ENCODE data around the gene LETM1.

LETM1 gene

GRCh38 chr4:1783015-1783414 is 72.9 kb downstream of the LETM1 start:
- H3K4me1 ChIP-seq (ENCODE audit: insufficient read depth, low read length) = peaks cover 8% of the 10 kb centered on the region
- WGBS = 88% methylated on average over 9 of the region's 10 CpGs
- H3K27ac ChIP-seq (ENCODE audit: low read depth, low read length) = no peak overlapping the region
- H3K9me3 ChIP-seq (ENCODE audit: insufficient read depth, low read depth, low read length) = no peaks in the 10 kb centered on the region
- no peaks in the 10 kb centered on the region for H3K36me3 ChIP-seq (ENCODE audit: insufficient read depth, low read length)
- no peaks in the 10 kb centered on the region for H3K27me3 ChIP-seq (ENCODE audit: insufficient read depth, low read length)
- H3K4me3 ChIP-seq (ENCODE audit: low read length) = no peak overlapping the region
- H3K9ac ChIP-seq (ENCODE audit: low read depth, low read length) = no peak overlapping the region

GRCh38 chr4:1780435-1780834 is 75.5 kb downstream of the LETM1 start:
- WGBS = 91% methylated on average over 14 of the region's 14 CpGs

GRCh38 chr4:1779588-1780382 is 76.2 kb downstream of the LETM1 start:
- WGBS = 82% methylated on average over 18 of the region's 18 CpGs
- H3K4me3 ChIP-seq (ENCODE audit: low read length) = no peak overlapping the region

More at GRCh38 chr4:1780435-1780834, 75.5 kb downstream of the LETM1 start:
- no peaks in the 10 kb centered on the region for H3K9me3 ChIP-seq (ENCODE audit: insufficient read depth, low read depth, low read length)
- H3K4me1 ChIP-seq (ENCODE audit: insufficient read depth, low read length) = peaks cover 17% of the 10 kb centered on the region
- no peak overlapping the region for H3K9ac ChIP-seq (ENCODE audit: low read depth, low read length)
- no peaks in the 10 kb centered on the region for H3K36me3 ChIP-seq (ENCODE audit: insufficient read depth, low read length)
- no peak overlapping the region for H3K4me3 ChIP-seq (ENCODE audit: low read length)
- no peak overlapping the region for H3K27ac ChIP-seq (ENCODE audit: low read depth, low read length)
- H3K27me3 ChIP-seq (ENCODE audit: insufficient read depth, low read length) = no peaks in the 10 kb centered on the region

GRCh38 chr4:1778642-1779392 is 77.1 kb downstream of the LETM1 start:
- 0 out of 2 replicates have a peak overlapping the region, but pooled peaks have one; percentile 28 for H3K9ac ChIP-seq (ENCODE audit: low read depth, low read length)
- 90% methylated on average over 18 of the region's 18 CpGs for WGBS
- peaks cover 17% of the 10 kb centered on the region for H3K4me1 ChIP-seq (ENCODE audit: insufficient read depth, low read length)
- no peak overlapping the region for H3K4me3 ChIP-seq (ENCODE audit: low read length)
- peak overlapping the region; percentile 65; the same call in 1 of the 2 replicates for H3K27ac ChIP-seq (ENCODE audit: low read depth, low read length)
- H3K9me3 ChIP-seq (ENCODE audit: insufficient read depth, low read depth, low read length) = no peaks in the 10 kb centered on the region
- H3K27me3 ChIP-seq (ENCODE audit: insufficient read depth, low read length) = no peaks in the 10 kb centered on the region
- H3K36me3 ChIP-seq (ENCODE audit: insufficient read depth, low read length) = no peaks in the 10 kb centered on the region

More at GRCh38 chr4:1779588-1780382, 76.2 kb downstream of the LETM1 start:
- Histone ChIP-seq H3K36me3 (ENCODE audit: insufficient read depth, low read length) (no peaks in the 10 kb centered on the region), H3K9ac (ENCODE audit: low read depth, low read length) (no peak overlapping the region), H3K27ac (ENCODE audit: low read depth, low read length) (no peak overlapping the region), H3K9me3 (ENCODE audit: insufficient read depth, low read depth, low read length) (no peaks in the 10 kb centered on the region), H3K27me3 (ENCODE audit: insufficient read depth, low read length) (no peaks in the 10 kb centered on the region), H3K4me1 (ENCODE audit: insufficient read depth, low read length) (peaks cover 17% of the 10 kb centered on the region)

GRCh38 chr4:1777822-1778641 is 77.9 kb downstream of the LETM1 start:
- Histone ChIP-seq H3K9me3 (ENCODE audit: insufficient read depth, low read depth, low read length) (no peaks in the 10 kb centered on the region), H3K4me1 (ENCODE audit: insufficient read depth, low read length) (peaks cover 17% of the 10 kb centered on the region), H3K9ac (ENCODE audit: low read depth, low read length) (0 out of 2 replicates have a peak overlapping the region, but pooled peaks have one; percentile 28), H3K4me3 (ENCODE audit: low read length) (no peak overlapping the region), H3K27me3 (ENCODE audit: insufficient read depth, low read length) (no peaks in the 10 kb centered on the region), H3K27ac (ENCODE audit: low read depth, low read length) (peak overlapping the region; percentile 81), H3K36me3 (ENCODE audit: insufficient read depth, low read length) (no peaks in the 10 kb centered on the region)
- WGBS = 13% methylated on average over 27 of the region's 27 CpGs

GRCh38 chr4:1776521-1777161 is 79.3 kb downstream of the LETM1 start:
- Histone ChIP-seq H3K9ac (ENCODE audit: low read depth, low read length) (no peak overlapping the region), H3K27me3 (ENCODE audit: insufficient read depth, low read length) (no peaks in the 10 kb centered on the region), H3K27ac (ENCODE audit: low read depth, low read length) (no peak overlapping the region), H3K4me3 (ENCODE audit: low read length) (no peak overlapping the region), H3K4me1 (ENCODE audit: insufficient read depth, low read length) (peaks cover 17% of the 10 kb centered on the region), H3K9me3 (ENCODE audit: insufficient read depth, low read depth, low read length) (no peaks in the 10 kb centered on the region), H3K36me3 (ENCODE audit: insufficient read depth, low read length) (no peaks in the 10 kb centered on the region)
- WGBS = 94% methylated on average over 24 of the region's 24 CpGs

- no peaks in the 10 kb centered on the region for H3K36me3 ChIP-seq (ENCODE audit: insufficient read depth, low read length)
- H3K4me1 ChIP-seq (ENCODE audit: insufficient read depth, low read length) = peaks cover 17% of the 10 kb centered on the region
- no peaks in the 10 kb centered on the region for H3K9me3 ChIP-seq (ENCODE audit: insufficient read depth, low read depth, low read length)
- 83% methylated on average over 23 of the region's 23 CpGs for WGBS
- H3K4me3 ChIP-seq (ENCODE audit: low read length) = no peak overlapping the region
- H3K27ac ChIP-seq (ENCODE audit: low read depth, low read length) = no peak overlapping the region
- no peak overlapping the region for H3K9ac ChIP-seq (ENCODE audit: low read depth, low read length)
- no peaks in the 10 kb centered on the region for H3K27me3 ChIP-seq (ENCODE audit: insufficient read depth, low read length)
Observed at GRCh38 chr4:1775731-1776500, 80.0 kb downstream of the LETM1 start.

GRCh38 chr4:1773754-1774153 is 82.2 kb downstream of the LETM1 start:
- Histone ChIP-seq H3K4me3 (ENCODE audit: low read length) (no peak overlapping the region), H3K9ac (ENCODE audit: low read depth, low read length) (no peak overlapping the region), H3K4me1 (ENCODE audit: insufficient read depth, low read length) (peaks cover 14% of the 10 kb centered on the region), H3K36me3 (ENCODE audit: insufficient read depth, low read length) (no peaks in the 10 kb centered on the region), H3K9me3 (ENCODE audit: insufficient read depth, low read depth, low read length) (no peaks in the 10 kb centered on the region), H3K27me3 (ENCODE audit: insufficient read depth, low read length) (peaks cover 6% of the 10 kb centered on the region; the same call in 1 of the 2 replicates), H3K27ac (ENCODE audit: low read depth, low read length) (no peak overlapping the region)
- WGBS = 91% methylated on average over 10 of the region's 10 CpGs

GRCh38 chr4:1772853-1773538 is 83.0 kb downstream of the LETM1 start:
- H3K27me3 ChIP-seq (ENCODE audit: insufficient read depth, low read length) = peaks cover 11% of the 10 kb centered on the region; the same call in 1 of the 2 replicates
- H3K27ac ChIP-seq (ENCODE audit: low read depth, low read length) = no peak overlapping the region
- H3K9ac ChIP-seq (ENCODE audit: low read depth, low read length) = no peak overlapping the region
- no peaks in the 10 kb centered on the region for H3K36me3 ChIP-seq (ENCODE audit: insufficient read depth, low read length)
- no peak overlapping the region for H3K4me3 ChIP-seq (ENCODE audit: low read length)
- H3K9me3 ChIP-seq (ENCODE audit: insufficient read depth, low read depth, low read length) = no peaks in the 10 kb centered on the region
- H3K4me1 ChIP-seq (ENCODE audit: insufficient read depth, low read length) = peaks cover 16% of the 10 kb centered on the region
- 88% methylated on average over 30 of the region's 30 CpGs for WGBS

All from HUES64 (cell line).